Stimulated activated CD4-positive, alpha-beta T cell treated with anti-CD3 and anti-CD28 coated beads, Interleukin-1b, Interleukin-23, amount 100 ng/mL, for 24 hours (primary cell): Measurements from ENCODE around the gene SPN.
A peak's percentile ranks its signal among the peaks of the same experiment; 100 is the strongest.
"Not testable (repeated sequence)": the region's sequence is repeated elsewhere in the genome, so short reads cannot be mapped to it uniquely, and the experiment has no call there.

Experiments
- DNase-seq, 4 experiments: peaks; one replicate each; pipeline ENCODE4 v3.0.0-alpha.2; 2020; ENCODE audit warnings: low read depth in 4 of 4, low spot score in 1 of 4

The SPN gene

DNA sequence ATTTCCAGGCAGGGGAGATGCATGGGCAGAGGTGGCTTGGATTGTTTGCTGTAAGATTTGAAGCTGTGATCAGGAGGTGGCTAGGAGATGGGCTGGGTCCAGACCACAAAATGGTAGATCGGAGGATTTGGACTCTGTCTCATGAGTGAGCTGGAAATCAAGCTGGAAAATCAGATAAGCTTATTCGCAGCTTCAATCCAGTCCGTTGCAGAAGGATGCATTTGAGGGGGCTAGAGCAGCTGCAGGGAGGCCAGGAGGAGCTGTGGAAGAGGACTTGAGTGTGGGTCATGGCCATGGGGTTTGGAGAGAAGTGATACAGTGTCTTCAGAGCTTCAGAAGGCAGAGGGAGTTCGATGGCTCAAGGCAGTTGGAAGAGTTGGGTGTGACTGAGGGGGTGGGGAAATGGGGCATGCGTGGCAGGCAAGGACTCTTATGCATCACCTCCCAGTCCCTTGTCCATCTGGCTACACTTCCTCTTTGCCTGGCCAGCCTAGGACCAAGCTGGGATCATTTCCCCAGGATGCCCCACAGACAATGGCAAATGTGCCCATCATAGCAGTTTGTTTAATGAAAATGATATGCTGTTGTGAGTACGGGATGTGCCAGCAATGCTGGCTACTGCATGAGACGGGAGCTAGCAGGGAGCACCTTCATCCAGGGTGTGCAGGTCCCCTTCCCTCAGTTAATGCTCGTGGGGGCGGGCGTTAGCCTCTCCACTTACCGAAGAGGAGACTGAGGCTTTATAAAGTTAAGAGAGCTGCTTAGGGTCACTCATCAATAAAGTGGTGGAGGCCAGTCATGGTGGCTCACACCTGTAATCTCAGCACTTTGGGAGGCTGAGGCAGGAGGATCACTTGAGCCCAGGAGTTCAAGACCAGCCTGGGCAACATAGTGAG, 36.5 kb downstream of the SPN start:
- no peak for DNase-seq

DNA sequence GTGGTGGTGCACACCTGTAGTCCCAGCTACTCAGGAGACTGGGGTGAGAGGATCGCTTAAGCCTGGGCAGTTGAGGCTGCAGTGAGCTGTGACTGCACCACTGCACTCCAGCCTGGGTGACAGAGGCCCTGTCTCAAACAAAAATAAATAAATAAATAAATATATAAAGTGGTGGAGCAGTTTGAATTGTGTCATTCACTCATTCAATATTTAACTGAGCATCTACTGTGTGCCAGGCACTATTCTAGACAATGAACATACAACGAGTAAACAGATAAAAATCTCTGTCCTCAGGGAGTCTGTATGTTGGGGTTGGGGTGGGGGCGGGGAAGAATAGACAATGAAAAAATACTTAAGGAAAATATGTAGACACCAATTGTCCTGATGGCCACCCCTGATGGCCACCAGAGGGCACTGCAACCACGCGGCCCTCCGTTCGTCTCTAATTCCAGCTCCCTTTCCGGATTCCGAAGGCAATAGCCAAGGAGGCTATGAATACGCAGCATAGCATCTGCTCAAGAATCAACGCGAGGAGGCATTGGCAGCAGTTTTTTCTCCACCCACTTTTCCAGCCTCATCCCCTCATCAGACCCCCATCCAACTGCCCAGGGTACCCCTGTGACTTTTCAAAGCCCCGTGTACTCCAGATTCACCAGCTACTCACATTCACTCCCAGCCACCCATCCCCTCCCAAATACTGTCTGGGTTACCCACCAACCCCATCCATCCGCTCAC, 37.4 kb downstream of the SPN start:
- peak; percentile 48 to 66 (median 53) for DNase-seq

DNA sequence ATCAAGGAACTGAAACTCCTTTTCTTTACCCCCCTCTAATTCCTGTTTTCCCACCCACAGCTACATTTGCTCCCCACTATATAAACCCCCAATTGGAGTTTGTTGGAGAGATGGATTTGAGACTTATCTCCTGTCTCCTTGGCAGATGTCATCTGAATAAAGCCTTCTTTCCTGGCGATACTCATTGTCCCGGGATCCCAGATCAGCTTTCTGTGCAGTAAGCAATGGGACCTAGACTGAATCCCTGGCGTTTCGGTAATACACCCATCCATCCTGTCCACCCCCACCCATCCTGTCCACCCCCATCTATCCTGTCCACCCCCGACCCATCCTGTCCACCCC, 38.1 kb downstream of the SPN start:
- no peak for DNase-seq

DNA sequence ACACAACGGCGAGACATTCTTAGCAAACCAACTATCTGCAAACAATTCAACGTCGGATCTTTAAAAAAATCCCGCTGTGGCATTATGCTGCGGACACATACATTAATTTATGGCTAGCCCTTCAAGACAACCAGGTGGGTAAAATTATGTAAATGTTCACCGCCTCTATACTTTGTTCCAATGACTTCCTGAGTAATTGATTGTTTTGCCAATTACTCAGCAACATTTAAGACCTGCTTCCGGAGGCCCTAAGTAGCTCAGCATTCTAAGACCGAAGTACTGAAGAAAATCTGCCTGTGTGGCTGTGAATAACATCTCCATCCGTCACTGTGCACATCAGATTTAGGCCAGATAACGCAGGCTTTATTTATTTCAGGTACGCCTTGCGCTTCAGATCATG, 39.2 kb downstream of the SPN start:
- no peak for DNase-seq

DNA sequence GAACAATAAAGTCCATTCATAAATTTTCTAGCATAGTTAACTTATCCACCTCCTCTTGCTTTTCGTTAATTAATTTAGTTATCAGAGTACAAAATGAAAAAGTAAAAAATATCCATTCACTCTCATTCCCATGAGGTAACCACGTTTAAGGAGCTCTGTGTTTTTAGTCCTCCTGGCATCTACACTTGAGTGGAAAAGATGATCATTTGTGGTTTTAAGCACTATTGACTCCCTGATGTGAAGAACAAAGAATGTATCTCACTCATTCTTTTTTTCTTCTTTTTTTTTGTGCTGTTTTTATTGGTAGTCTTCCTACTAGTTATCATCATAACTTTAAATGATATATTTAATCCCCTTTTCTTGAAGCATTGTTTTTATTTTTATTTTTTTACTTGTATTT, 42.0 kb downstream of the SPN start:
- no peak for DNase-seq

DNA sequence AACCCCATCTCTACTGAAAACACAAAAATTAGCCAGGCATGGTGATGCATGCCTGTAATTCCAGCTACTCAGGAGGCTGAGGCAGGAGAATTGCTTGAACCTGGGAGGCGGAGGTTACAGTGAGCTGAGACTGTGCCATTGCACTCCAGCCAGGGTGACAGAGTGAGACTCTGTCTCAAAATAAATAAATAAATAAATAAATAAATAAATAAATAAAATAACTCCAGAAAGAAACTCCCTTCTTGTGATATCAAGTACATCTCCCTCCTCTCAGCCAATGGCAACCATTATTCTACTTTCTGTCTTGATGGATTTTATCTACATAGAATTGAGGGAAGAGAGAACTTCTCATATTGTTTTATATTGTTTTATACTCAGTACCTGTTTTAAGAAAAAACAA, 44.1 kb downstream of the SPN start:
- DNase-seq: not testable (repeated sequence)

DNA sequence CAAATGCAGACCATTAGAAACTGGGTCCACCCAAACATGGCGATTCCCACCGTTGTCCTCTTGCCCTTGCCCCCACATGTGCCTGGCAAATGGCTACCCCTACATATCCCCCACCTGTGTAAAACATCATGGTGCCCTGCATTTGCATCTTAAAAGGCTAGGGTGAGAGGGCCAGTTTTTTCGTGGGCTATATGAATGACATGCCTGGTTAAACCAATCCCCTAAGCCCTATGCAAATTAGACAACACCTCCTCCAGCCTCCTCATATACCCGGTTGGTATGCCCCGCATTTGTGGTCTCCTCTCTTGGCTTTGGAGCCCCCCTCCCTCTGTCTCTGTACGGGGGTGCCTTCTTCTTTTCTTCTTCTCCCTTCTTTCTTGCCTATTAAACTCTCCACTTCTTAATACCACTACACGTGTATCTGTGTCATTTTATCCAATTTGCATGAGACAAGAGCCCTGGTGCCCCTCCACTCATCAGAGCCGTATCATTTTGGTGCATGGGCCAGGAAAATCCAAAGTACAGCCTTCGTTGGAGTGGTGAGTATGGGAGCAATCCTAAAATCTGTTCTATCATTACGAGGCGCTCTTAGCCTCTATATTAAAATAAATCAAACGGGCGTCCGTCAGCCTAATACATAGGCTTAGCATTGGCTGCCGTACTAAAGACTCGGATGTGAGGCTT, 46.0 kb downstream of the SPN start:
- DNase-seq: no peak

DNA sequence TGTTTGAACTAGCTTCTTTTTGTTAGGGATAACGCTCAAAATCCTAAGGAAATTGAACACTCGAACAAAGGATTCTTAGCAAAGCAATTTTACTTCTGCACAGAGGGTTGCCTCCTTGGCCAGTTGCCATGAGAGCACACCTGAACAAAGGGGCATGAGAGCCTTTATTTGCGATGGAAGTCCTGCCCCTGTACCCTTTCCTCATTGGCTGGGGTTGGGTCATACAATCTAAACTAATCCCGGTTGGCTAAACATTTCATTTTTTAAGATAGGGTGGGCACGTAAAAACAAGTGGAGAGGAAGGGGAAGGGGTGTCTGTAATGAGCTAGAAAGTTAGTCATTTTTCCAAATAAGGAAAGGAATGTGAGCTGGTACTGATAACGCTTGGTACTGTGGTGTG, 46.6 kb downstream of the SPN start:
- DNase-seq: not testable (repeated sequence)

DNA sequence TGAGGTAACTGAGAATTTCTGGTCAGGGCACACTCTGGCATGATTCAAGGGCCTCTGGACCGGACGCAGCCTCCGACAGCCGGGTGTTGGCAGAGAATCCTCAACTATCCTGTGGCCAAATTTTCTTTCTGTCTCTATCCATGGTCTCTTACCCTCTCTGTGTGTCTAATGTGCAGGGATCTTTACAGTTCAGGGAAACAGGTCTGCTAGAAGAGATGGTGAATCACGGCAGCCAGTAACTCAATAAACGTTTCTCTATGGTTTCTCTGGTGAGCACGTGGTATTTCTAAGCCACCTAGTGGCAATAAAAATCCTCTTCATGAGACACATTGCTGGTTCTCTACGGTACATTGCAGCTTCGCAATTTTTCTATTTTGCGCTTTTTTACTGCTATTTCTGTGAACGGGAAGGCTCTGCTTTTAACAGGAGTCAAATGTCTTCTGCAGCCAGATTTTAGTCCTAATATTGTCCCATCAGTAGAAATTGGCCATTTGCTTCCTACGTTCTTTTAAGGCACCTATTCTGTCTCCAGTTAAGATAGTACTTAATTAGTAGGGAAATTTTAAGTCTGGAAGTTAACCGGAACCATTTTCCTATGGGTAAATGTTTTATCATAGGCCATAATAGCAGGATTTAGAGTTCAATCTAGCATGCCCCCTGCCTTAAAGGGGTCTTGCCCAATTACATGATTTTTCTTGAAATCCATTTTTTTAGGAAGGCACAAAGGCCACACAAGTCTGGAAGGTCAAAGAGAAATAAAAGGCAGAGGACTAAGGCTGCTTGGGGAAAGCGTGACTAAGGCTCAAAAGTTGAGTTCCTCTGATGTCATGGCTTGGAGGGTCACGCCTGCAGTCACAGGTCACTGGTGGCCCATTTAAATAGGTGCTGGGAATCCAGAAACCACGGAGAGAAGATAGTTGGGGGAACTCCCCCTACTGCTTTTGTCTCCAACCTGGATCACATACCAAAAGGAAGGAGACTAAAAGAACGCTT, 47.5 kb downstream of the SPN start:
- peak in 1 of 4 experiments; percentile 21 for DNase-seq

DNA sequence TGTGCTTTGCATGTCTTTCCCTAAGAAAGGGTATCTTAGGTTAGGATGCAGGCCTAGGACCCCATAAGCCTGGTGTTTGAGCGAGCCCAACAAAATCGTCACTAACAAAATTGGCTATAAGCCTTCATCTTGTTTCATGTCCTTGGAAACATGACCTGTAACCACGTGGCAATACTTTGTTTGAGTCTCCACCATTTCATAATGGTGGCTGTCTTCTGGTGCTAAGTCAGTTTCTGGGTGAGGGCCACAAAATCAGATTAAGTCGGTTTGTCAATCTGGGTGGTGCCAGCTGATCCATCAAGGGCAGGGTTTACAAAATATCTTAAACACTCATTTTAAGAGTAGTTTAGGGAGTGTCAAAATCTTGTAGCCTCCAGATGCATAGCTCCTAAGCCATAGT, 49.8 kb downstream of the SPN start:
- no peak for DNase-seq

DNA sequence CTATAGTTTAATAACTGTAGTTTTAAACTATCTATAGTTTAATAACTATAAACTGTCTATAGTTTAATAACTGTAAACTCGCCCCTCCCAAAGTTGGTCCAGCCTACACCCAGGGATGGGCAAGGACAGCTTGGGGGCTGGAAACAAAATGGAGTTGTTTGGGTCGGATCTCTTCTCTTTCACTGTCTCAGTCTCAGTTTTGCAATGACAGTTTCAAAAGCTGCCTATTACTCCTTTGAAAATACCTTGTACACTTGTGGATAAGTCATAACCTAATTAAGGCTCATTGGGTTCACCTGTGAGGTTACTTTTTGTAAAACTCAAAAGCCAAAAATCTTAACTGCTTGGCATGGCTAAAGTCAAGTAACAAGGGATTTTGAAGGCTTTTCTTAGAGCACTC, 51.3 kb downstream of the SPN start:
- DNase-seq: no peak

DNA sequence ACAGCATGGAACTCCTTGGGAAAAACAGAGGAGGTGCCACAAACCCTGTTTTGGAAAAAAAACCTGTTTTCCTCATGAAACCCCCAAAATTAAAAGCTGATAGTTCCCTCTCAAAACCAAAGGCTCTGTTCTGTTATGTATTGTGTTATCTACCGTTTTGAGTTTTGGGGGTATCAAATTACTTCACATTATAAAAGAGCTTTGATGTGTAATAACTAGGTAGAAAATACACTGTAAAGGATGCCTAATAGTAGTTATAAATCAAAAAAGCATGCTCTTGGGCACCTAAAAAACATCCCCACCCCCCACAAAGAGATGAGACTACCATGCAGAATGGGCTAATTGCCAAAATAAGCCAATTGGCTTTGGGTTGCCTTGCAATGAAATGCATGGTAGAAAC, 51.9 kb downstream of the SPN start:
- DNase-seq: no peak

DNA sequence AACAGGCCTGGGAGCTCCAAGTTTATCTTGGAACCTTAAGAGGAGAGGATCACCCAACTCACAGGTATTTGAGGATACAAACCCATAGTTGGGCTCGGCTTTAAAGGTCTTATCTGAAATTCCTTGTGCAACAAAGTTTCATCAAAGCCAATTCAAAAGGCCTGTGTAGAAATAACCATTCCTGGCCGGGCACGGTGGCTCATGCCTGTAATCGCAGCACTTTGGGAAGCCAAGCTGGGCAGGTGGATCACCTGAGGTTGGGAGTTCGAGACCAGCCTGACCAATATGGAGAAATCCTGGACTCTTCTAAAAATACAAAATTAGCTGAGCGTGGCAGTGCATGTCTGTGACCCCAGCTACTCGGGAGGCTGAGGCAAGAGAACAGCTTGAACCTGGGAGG, 54.1 kb downstream of the SPN start:
- DNase-seq: no peak

DNA sequence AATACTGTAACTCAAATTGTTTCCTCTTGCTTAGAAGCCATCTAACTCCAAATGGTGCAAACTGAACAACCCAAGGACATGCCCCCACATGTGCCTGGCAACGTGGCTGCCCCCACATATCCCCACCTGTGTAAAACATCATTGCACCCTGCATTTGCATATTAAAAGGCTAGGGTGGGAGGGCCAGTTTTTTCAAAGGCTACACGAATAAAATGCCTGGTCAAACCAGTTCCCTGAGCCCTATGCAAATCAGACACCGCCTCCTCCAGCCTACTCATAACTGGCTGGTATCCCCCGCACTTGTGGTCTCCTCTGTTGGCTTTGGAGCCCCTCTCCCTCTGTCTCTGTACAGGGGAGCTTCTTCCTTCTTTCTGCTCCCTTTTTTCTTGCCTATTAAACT, 56.0 kb downstream of the SPN start:
- no peak for DNase-seq
